HEK293T (cell line): Measurements from ENCODE around the gene CAMK2G.

Experiments
- ARNT ChIP-seq: fragments of 450-650 bp; IDR thresholded peaks from 2 replicates; pipeline ENCODE4 v1.6.1; 2017; ENCODE audit warnings: mild to moderate bottlenecking
- BHLHE40 ChIP-seq: fragments of 450-650 bp; IDR thresholded peaks from 2 replicates; pipeline ENCODE4 v1.6.1; 2016; ENCODE audit warnings: mild to moderate bottlenecking, moderate library complexity, borderline replicate concordance
- CTBP1 ChIP-seq: fragments of 450-650 bp; IDR thresholded peaks from 2 replicates; pipeline ENCODE4 v1.6.1; 2016; ENCODE audit warnings: borderline replicate concordance
- FOXA1 ChIP-seq: fragments of 450-650 bp; IDR thresholded peaks from 2 replicates; pipeline ENCODE4 v1.6.1; 2016; ENCODE audit warnings: mild to moderate bottlenecking
- FOXK2 ChIP-seq: fragments of 450-650 bp; IDR thresholded peaks from 2 replicates; pipeline ENCODE4 v1.6.1; 2016; ENCODE audit warnings: mild to moderate bottlenecking
- FOXM1 ChIP-seq: fragments of 450-650 bp; IDR thresholded peaks from 2 replicates; pipeline ENCODE4 v1.6.1; 2017; ENCODE audit warnings: mild to moderate bottlenecking, borderline replicate concordance
- SP1 ChIP-seq: fragments of 450-650 bp; IDR thresholded peaks from 2 replicates; pipeline ENCODE4 v1.6.1; 2017
- SUZ12 ChIP-seq: fragments of 450-650 bp; IDR thresholded peaks from 2 replicates; pipeline ENCODE4 v1.6.1; 2016; ENCODE audit warnings: mild to moderate bottlenecking
- TARDBP ChIP-seq: fragments of 450-650 bp; IDR thresholded peaks from 2 replicates; pipeline ENCODE4 v1.6.1; 2016

DNA sequence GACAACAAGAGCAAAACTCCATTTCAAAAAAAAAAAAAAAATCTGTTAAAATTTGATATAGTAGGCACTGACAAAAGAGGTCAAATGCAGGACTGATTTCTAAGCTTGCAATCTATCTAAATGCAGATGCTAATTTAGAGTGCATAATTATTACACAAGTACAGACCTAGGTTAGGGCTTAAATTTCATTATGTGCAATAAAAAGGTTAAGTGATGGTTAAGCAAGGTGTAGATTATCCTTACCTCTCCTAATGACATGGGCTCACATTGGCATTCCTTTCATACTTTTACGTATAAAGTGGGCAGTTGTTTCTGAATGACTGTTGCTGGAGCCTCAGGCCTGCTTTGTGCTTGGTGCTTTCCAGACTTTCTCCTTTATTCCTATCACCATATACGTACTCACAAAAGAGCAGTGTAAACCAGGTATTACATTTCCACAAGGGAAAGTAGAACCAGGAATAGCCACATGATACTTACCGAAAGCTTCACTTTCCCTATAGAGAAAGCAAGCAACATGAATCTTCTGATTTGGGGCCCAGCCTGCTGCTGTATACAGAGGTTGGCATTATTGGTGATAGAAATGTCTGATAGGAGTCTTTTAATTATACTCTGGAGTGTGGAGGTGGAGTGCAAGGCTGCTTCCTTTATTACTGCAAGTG is 94.7 kb downstream of the CAMK2G start:
- TF ChIP-seq FOXM1 (no peak), SP1 (no peak), TARDBP (no peak), CTBP1 (no peak), SUZ12 (no peak), FOXK2 (no peak), FOXA1 (no peak), BHLHE40 (no peak), ARNT (no peak)
